Esophagus muscularis mucosa (tissue), 4 donors: ENCODE results near the gene ELK4.

Experiments
- EP300 ChIP-seq: sonication (generic); formaldehyde crosslinking; IDR thresholded peaks from one replicate; pipeline ENCODE4 v1.6.1; 2017; ENCODE audit warnings: antibody characterized with exemption
- POLR2A ChIP-seq: fragments of 450-650 bp; IDR thresholded peaks from one replicate; pipeline ENCODE4 v1.6.1; 2017; ENCODE audit warnings: antibody characterized with exemption, moderate library complexity, mild to moderate bottlenecking, low read depth
- TF ChIP-seq, protein P1 (sequence below), 3 experiments: fragments of 200-600 bp in 2 of 3; fragments of 450-650 bp in 1 of 3; sonication (generic) in 2 of 3; IDR thresholded peaks; one replicate each; pipeline ENCODE4 v1.5.1; 2017 to 2019; ENCODE audit warnings: antibody characterized with exemption in 3 of 3, mild to moderate bottlenecking in 2 of 3, moderate library complexity in 1 of 3

DNA sequence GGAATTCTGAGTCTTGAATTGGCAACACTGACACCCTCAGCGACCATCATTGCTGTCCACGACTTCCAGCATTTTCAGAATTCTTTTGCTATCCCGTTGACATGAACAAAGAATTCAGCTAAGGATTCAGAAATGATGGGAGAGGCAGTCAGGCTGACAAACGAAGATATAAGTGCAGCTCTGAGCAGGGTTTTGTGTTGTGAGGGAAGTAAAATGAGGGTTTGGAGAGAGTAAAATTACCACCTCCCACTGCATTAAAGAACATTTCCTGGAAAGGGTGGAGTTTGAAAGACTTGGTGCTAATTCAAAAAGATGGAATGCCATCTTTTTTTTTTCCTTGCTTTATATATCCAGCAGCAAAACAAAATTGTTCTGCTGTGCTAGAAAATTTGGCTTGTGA lies 4.9 kb upstream of the ELK4 start:
- no peak for TF ChIP-seq EP300
- TF ChIP-seq, protein P1, sequence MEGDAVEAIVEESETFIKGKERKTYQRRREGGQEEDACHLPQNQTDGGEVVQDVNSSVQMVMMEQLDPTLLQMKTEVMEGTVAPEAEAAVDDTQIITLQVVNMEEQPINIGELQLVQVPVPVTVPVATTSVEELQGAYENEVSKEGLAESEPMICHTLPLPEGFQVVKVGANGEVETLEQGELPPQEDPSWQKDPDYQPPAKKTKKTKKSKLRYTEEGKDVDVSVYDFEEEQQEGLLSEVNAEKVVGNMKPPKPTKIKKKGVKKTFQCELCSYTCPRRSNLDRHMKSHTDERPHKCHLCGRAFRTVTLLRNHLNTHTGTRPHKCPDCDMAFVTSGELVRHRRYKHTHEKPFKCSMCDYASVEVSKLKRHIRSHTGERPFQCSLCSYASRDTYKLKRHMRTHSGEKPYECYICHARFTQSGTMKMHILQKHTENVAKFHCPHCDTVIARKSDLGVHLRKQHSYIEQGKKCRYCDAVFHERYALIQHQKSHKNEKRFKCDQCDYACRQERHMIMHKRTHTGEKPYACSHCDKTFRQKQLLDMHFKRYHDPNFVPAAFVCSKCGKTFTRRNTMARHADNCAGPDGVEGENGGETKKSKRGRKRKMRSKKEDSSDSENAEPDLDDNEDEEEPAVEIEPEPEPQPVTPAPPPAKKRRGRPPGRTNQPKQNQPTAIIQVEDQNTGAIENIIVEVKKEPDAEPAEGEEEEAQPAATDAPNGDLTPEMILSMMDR (IDR thresholded peaks at IDR 0.05), result no peak
- no peak for TF ChIP-seq POLR2A
